HCEC 1CT (cell line): ENCODE measurements around the gene TNFRSF19.
A peak's percentile ranks its signal among the peaks of the same experiment; 100 is the strongest.

Source experiments
- DNase-seq: peaks from one replicate; pipeline ENCODE4 v3.0.0-alpha.2; 2017

TNFRSF19 gene

DNA sequence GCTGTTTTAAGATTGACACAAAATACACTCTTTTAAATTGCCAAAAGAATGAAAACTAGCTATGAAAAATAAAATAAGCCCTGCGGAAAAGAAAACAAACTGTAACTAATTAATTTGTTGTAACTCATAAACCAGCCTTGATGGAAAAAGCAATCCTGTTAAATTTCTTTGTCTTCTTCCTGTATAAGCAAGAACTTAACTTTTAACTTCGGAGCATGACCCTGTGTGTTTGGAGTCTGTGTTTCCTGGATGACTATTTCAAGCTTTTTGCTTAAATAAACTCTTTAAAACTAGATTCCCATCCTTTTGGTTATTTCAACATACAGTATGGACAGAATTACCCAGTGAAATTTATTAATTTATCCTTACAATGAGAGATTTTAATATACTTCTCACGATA lies 122.6 kb downstream of the TNFRSF19 start:
- no peak for DNase-seq

DNA sequence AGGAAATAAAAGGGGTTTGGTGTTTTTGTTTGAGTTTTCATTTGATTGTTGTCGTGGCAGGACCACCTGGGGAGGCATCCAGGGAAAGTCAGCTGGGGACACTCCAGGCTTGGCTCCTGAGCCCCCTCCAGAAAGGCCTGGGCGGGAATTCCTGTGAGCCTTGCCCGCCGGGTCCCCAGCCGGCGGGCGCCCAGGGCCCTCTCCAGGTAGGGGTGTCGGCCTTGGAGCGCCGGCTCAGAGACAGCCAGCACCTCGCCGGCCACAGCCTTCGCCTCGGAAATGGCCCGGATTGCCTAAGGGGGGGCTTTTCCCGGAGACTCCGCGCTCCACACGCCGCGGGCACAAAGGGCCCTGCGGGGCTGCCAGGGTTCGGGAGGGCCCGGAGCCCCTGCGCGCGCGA lies 125.0 kb downstream of the TNFRSF19 start:
- no peak for DNase-seq

GRCh38 chr13:23695711-23696464 lies 125.7 kb downstream of the TNFRSF19 start:
- no peak for DNase-seq

DNA sequence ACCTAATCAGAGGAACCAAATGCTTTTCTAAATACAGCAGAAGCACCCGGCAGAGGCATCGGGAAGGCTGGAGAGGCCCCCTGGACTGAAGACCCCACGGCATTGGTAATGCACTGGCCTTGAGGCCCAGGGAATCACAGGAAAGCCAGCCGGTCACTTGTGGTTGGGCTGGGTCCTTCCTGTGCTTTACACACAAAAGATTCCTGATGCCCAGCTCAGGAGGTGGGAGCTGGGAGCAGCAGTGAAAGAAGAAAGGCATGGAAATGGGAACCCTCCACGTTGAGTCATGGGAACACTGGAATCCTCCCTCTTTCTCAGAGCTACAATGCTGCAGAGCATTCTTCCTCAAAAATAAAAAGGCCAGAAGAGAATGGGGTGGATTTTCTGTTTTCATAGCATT lies 126.4 kb downstream of the TNFRSF19 start:
- no peak for DNase-seq

DNA sequence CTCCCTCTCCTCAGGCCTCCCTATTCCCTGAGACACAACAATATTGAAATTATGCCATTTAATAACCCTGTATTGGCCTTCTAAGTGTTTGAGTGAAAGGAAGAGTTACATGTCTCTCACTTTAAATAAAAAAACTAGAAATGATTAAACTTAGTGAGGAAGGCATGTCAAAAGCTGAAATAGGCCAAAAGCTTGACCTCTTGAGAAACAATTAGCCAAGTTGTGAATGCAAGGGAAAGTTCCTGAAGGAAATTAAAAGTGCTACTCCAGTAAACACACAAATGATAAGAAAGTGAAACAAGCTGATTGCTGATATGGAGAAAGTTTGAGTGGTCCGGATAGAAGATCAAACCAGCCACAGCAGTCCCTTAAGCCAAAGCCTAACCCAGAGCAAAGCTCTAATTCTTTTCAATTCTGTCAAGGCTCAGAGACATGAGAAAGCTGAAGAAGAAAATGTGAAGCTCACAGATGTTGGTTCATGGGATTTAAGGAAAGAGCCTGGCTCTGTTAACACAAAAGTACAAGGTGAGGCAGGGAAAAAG lies 127.6 kb downstream of the TNFRSF19 start:
- no peak for DNase-seq

DNA sequence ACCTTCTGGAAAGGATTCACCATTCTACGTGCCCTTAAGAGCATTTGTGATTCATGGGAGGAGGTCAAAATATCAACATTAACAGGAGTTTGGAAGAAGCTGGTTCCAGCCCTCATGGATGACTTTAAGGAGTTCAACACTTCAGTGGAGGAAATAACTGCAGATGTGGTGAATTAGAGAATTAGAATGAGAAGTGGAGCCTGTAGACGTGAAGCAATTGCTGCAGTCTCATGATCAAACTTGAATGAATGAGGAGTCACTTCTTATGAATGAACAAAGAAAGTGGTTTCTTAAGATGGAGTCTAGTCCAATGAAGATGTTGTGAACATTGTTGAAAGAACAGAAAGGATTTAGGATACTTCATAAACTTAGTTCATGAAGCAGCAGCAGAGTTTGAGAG lies 129.1 kb downstream of the TNFRSF19 start:
- no peak for DNase-seq

- DNase-seq, result no peak
These were observed 131.0 kb downstream of the TNFRSF19 start for GRCh38 chr13:23701186-23701585.

- DNase-seq, result no peak
These were observed 131.4 kb downstream of the TNFRSF19 start for GRCh38 chr13:23701636-23702035.

DNA sequence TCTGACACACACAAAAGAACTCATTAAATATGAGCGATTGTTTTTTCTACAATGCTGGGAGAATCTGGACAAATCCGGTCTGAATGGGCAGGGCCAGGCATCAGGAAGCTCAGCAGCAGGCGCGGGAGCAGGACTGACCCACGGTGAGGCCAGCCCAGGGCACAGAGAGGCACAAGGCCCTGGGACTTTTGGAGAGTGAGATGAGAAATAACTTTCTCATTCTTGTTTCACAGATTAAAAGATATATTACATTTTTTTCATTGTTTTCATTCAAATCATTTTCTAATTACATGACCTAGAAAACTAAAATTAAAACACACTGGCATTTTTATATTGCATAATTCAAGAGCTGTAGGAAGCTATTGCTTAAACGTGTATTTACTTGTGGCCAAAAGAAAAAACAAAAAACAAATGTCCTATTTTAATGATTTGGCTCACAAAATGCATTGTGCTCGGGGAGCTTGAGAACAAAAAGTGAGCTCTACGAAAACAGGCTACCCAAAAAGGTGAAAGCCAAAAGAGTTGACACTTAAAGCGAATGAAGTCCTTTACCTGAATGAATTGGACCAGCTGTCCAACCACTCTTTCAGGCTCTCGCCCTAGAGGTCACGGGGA lies 133.1 kb downstream of the TNFRSF19 start:
- DNase-seq, result no peak

DNA sequence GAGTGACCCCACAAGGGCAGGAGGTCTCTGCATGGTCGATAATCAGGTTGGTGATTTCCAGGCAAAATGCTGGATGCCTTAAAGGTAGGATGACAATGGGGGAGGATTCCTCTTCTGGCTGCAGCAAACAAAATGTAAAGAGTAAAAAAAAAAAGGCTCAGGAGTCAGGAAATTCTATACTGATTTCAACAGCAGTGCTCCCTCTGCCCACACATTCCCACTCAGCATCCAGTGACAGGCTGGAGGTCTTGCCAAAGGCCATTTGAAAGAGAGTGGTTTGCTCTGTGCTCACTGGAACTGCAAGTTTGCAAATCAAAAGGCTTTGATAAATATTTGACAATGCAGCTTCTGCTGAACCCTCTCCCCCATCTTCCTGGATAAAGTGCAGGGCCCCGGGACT lies 135.4 kb downstream of the TNFRSF19 start:
- DNase-seq, result no peak

- peak; percentile 31 for DNase-seq
These were observed 137.5 kb downstream of the TNFRSF19 start for GRCh38 chr13:23707674-23708073.

- DNase-seq, result peak; percentile 15
These were observed 139.3 kb downstream of the TNFRSF19 start for GRCh38 chr13:23709536-23709935.

DNA sequence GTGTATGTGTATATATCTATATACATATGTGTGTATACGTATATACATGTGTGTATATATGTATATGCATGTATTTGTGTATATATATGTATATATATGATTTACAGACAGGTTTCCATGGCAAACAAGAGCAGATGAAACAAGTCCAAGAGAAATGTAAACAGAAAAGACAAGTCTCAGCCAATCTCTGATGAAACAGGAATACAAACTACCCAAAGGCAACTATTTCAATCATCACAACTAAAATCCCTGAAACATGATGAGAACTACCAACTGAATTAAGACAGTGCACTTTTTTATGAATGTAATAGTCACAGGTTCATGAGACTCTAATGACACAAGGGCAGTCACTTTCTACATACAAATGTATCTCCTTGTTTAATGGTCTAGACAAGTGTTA lies 140.2 kb downstream of the TNFRSF19 start:
- DNase-seq, result no peak

GRCh38 chr13:23711355-23711754 lies 141.1 kb downstream of the TNFRSF19 start:
- DNase-seq, result no peak

DNA sequence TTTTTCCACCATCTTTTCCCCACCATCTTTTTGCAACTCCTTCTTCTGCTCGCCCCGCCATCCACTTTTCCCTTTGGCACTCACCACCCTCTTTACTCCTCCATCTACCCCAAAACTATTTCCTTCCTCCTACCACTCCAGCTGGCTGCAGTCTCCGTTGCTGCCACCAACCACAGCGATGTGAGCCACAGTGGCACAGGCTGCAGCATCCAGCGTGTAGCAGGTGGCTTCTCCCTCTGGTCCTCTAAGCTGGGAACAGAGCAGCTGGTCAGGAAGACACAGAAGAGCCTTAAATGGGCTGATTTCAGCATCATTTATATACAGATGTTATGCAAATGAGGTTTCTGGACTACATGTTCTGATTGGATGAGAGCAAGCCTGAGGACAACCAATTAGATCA lies 144.5 kb downstream of the TNFRSF19 start:
- no peak for DNase-seq

GRCh38 chr13:23715092-23715761 lies 145.0 kb downstream of the TNFRSF19 start:
- DNase-seq, result no peak

GRCh38 chr13:23715762-23716235 lies 145.6 kb downstream of the TNFRSF19 start:
- no peak for DNase-seq

- no peak for DNase-seq
These were observed 146.2 kb downstream of the TNFRSF19 start for GRCh38 chr13:23716401-23716800.

GRCh38 chr13:23718996-23719395 lies 148.8 kb downstream of the TNFRSF19 start:
- no peak for DNase-seq

DNA sequence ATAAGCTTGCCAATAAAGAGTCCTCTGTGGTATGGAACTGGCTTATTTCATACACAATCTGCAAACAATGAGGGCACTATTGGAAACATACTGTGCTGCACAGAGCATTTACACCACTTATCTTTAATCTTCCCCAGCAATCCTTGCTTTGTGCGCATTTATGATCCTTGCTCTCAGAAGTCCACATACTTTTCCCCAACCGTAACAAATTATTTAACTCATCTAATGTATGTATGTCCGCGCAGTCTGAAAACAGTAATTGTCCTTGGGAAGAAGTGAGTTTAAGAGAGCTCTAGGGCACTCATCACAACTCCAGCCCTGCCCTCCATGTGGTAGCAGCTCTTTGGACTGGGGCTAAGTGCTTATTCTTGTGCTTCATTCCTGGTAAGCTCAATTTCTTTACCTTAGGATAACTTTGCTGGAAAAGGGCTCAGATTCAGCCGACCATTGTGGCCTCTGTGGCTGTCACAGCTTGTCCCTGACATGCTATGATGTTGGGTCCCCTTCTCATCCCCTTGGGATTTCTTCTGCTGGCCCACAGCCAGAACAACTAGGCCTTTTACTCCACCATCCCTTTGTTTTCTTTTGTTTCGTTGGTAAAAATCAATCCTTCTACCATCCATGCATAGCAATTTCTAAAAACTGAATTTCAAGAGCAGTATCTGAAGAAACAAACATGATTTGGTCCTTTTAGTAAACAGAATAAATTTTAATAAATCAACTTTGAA lies 152.7 kb downstream of the TNFRSF19 start:
- DNase-seq, result no peak

DNA sequence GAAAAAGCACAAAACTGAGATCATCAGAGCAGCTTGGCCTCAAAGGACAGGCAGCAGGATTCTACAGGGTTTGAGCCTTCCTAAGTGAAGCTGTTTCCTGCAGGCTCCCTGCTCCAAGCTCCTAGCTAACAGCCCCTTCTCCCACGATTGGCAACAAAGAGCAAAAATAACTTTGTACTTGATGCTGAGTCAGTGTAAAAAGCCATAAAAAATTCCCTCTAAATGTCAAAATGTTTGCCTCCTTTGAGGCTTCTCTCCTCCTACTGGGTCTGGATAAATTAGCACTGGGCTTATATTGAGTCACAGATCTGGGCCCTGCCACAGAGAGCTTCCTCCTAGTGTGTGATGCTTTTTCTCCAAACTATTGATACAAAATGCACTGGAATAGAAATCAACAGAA lies 153.3 kb downstream of the TNFRSF19 start:
- peak; percentile 52 for DNase-seq

DNA sequence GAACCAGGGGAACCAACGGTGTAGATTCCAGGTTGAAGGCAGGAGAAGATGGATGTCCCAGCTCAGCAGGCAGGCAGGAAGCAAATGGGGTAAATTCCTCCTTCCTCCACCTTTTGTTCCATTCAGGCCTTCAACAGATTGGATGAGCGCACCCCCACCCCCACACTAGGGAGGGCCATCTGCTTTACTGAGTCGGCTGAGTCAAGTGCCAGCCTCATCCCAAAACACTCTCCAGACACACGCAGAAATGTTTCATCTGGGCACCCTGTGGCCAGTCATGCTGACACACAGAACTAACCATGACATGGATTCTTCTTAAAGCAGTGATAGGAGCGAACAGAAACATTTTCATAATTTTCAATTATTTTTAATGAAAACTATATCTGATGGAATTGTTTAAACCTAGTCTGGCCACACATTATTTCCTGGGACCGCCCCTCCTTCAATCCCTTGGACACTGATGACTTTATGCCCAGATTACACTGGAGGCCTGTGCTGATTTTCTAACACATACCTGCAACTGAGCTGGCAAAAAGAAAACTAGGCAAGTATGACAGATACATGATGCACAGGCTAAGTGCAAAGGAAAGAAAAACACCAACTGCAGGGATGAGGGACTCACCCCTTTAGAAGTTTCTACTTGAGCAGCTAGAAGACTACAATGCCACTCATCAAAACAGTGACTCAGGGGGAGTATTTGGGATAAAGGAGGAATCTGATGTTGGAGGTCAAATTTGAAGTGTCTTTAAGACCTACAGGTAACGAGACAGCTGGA lies 154.2 kb downstream of the TNFRSF19 start:
- DNase-seq, result peak; percentile 7
